ENCODE results near the gene OR4K2. TPM values are rescaled to one million over a fixed set of nuclear protein-coding genes. Genes with fewer than 3 reads are reported as not detected.

Gene OR4K2
- total RNA-seq, 1 donor from 2014 or later: not detected

- no peak for DNase-seq (ENCODE audit: low spot score)
- no peaks in the 10 kb centered on the region for H3K4me1 Mint-ChIP-seq (ENCODE audit: low read depth)
- no peak overlapping the region for H3K4me3 Mint-ChIP-seq (ENCODE audit: low read depth)
- no peak overlapping the region for H3K27ac Mint-ChIP-seq
- intact Hi-C loops (cut with micrococcal nuclease): no loop called here
- H3K27me3 Mint-ChIP-seq (ENCODE audit: low read depth): no peaks in the 10 kb centered on the region
- H3K9me3 Mint-ChIP-seq: peaks cover 10% of the 10 kb centered on the region
- H3K36me3 Mint-ChIP-seq (ENCODE audit: low read depth): no peaks in the 10 kb centered on the region
Measured at GRCh38 chr14:19911114-19911513, 36.2 kb downstream of the OR4K2 start.

DNA sequence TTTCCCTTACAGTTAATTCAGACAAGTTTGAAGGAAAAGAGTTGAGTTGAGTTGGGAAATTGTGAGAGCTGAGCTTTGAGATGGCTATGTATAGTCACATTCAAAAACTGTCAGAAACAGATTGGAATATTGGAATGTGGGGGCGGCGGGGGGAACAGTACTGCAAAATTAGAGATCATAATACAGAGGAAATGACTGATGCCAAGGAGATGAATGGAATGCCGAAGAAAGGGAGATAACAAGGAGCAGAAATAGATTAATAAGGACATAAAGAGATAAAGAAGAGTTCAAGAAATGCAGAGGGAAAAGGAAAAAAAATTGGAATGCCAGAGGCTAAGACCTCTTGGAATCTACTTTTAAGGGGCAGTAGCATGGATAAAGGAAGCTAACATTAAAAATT is 42.3 kb downstream of the OR4K2 start:
- intact Hi-C loops (cut with micrococcal nuclease): no loop called here
- H3K27ac Mint-ChIP-seq: no peak overlapping the region
- no peak overlapping the region for H3K4me3 Mint-ChIP-seq (ENCODE audit: low read depth)
- H3K4me1 Mint-ChIP-seq (ENCODE audit: low read depth): no peaks in the 10 kb centered on the region
- H3K36me3 Mint-ChIP-seq (ENCODE audit: low read depth): no peaks in the 10 kb centered on the region
- DNase-seq (ENCODE audit: low spot score): no peak
- no peaks in the 10 kb centered on the region for H3K27me3 Mint-ChIP-seq (ENCODE audit: low read depth)
- no peaks in the 10 kb centered on the region for H3K9me3 Mint-ChIP-seq

DNA sequence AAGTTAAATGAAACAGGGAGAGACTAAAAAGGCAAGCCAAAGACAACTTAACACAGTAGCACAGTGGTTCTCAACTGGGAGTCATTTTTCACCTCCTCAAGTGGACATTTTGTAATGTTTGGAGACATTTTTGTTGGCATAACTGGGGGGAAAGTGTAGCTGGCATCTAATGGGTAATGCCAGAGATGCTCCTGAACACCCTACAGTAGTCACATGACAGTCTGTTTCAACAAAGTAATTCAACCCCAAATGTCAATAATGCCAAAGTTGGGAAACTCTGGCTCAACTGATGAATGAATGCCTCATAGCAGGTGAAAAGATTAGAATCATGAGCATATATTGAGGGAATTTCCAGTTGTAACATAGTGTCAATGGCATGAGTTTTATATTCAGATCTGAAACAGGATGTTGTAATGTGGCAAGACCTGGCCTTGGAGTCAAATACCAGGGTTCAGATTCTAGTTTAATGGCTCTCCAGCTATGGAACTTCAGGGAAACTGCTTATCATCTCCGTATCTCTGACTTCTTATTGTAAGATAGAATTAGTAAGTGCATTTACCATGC is 43.1 kb downstream of the OR4K2 start:
- no peak overlapping the region for H3K4me3 Mint-ChIP-seq (ENCODE audit: low read depth)
- H3K36me3 Mint-ChIP-seq (ENCODE audit: low read depth): no peaks in the 10 kb centered on the region
- H3K27ac Mint-ChIP-seq: no peak overlapping the region
- DNase-seq (ENCODE audit: low spot score): no peak
- intact Hi-C loops (cut with micrococcal nuclease): no loop called here
- no peaks in the 10 kb centered on the region for H3K27me3 Mint-ChIP-seq (ENCODE audit: low read depth)
- no peaks in the 10 kb centered on the region for H3K4me1 Mint-ChIP-seq (ENCODE audit: low read depth)
- no peaks in the 10 kb centered on the region for H3K9me3 Mint-ChIP-seq

GRCh38 chr14:19918553-19919264 is 43.8 kb downstream of the OR4K2 start:
- no peak overlapping the region for H3K27ac Mint-ChIP-seq
- H3K4me1 Mint-ChIP-seq (ENCODE audit: low read depth): no peaks in the 10 kb centered on the region
- H3K4me3 Mint-ChIP-seq (ENCODE audit: low read depth): no peak overlapping the region
- H3K9me3 Mint-ChIP-seq: no peaks in the 10 kb centered on the region
- intact Hi-C loops (cut with micrococcal nuclease): no loop called here
- no peaks in the 10 kb centered on the region for H3K36me3 Mint-ChIP-seq (ENCODE audit: low read depth)
- H3K27me3 Mint-ChIP-seq (ENCODE audit: low read depth): no peaks in the 10 kb centered on the region
- DNase-seq (ENCODE audit: low spot score): no peak

DNA sequence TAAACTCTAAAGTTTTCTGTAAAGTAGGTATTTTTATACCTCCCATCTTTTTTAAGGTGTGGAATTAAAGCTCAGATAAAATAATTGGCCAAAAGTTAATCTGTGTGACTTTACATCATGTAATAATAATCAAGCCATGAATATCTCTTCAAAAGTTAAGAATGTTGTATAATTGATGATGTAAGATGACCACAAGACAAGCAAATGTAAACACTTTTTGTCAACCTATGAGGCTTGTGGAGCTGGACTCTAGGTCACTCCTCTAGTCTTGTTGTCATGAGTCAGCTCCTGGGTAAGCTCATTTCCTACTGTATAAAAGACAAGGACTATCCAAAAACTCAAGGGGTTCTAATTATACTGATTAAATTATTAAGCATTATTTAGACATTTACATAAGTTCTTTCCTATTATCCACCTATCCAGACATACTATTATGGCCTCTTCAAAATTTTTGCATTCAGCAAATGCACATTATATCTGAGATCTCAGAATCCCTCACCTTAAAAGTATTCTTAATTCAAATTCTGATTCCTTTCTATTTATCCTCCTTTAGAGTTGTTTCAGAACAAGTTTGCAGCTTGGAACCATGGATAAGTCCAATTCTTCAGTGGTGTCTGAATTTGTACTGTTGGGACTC is 45.2 kb downstream of the OR4K2 start, which contains the start of gene OR4K5:
TSS of gene OR4K5 (plus strand) at position 587 of the 637 bp plus-strand sequence. CDS start at position 587, 0 bp downstream.
- intact Hi-C loops (cut with micrococcal nuclease): no loop called here
- no peak within 1 kb of the TSS for H3K27ac Mint-ChIP-seq
- H3K4me1 Mint-ChIP-seq (ENCODE audit: low read depth): no peaks in the 10 kb centered on the region
- no peak for DNase-seq (ENCODE audit: low spot score)
- no peaks in the 10 kb centered on the region for H3K36me3 Mint-ChIP-seq (ENCODE audit: low read depth)
- H3K9me3 Mint-ChIP-seq: no peaks in the 10 kb centered on the region
- H3K4me3 Mint-ChIP-seq (ENCODE audit: low read depth): no peak within 1 kb of the TSS
- no peaks in the 10 kb centered on the region for H3K27me3 Mint-ChIP-seq (ENCODE audit: low read depth)

- no peaks in the 10 kb centered on the region for H3K4me1 Mint-ChIP-seq (ENCODE audit: low read depth)
- H3K36me3 Mint-ChIP-seq (ENCODE audit: low read depth): no peaks in the 10 kb centered on the region
- no peak within 1 kb of the TSS for H3K4me3 Mint-ChIP-seq (ENCODE audit: low read depth)
- no peak for DNase-seq (ENCODE audit: low spot score)
- H3K27ac Mint-ChIP-seq: no peak within 1 kb of the TSS
- no peaks in the 10 kb centered on the region for H3K9me3 Mint-ChIP-seq
- no peaks in the 10 kb centered on the region for H3K27me3 Mint-ChIP-seq (ENCODE audit: low read depth)
- intact Hi-C loops (cut with micrococcal nuclease): no loop called here
Measured at GRCh38 chr14:19930617-19931016, 55.7 kb downstream of the OR4K2 start, which contains the start of gene OR4K1. Gene OR4K1, plus strand, starts transcription at chr14:19930917. Its CDS starts 4,750 bp downstream, at chr14:19935667.

Other genes starting within 250 kb of the OR4K2 start
- not detected in 2 replicates for gene OR11H2, start 161.3 kb upstream of the OR4K2 start, total RNA-seq
- not detected in 2 replicates for gene OR4Q3, start 131.6 kb upstream of the OR4K2 start, total RNA-seq
- gene OR4M1, start 101.6 kb upstream of the OR4K2 start, total RNA-seq: not detected in 2 replicates
- gene OR4N2, start 71.4 kb upstream of the OR4K2 start, total RNA-seq: not detected in 2 replicates
- not detected in 2 replicates for gene OR4K5, start 45.5 kb downstream of the OR4K2 start, total RNA-seq
- gene OR4K1, start 55.8 kb downstream of the OR4K2 start, total RNA-seq: not detected in 2 replicates
- not detected in 2 replicates for gene OR4K15, start 100.4 kb downstream of the OR4K2 start, total RNA-seq
- gene OR4Q2, start 127.0 kb downstream of the OR4K2 start, total RNA-seq: not detected in 2 replicates
- gene OR4K14, start 144.2 kb downstream of the OR4K2 start, total RNA-seq: not detected in 2 replicates
- gene OR4K13, start 160.9 kb downstream of the OR4K2 start, total RNA-seq: not detected in 2 replicates
- not detected in 2 replicates for gene OR4L1, start 184.9 kb downstream of the OR4K2 start, total RNA-seq
- not detected in 2 replicates for gene OR4K17, start 235.6 kb downstream of the OR4K2 start, total RNA-seq

Measured in activated T-helper 2 cell treated with anti-CD3 and anti-CD28 coated beads, Interferon-gamma antibody, Interleukin-2, Interleukin-4, amounts not matched to agents 10 μg/mL and 5 μg/mL and 100 μg/mL, durations not matched to agents 14 hours and 24 hours and 36 hours (primary cell).